ENCODE measurements around the gene CNNM2.

- no peak for TF ChIP-seq EZH2phosphoT487 (IDR thresholded peaks at IDR 0.05; ENCODE audit: insufficient read depth, low read depth)
- TF ChIP-seq EZH2 (IDR thresholded peaks at IDR 0.05; ENCODE audit: insufficient read depth, poor library complexity, severe bottlenecking) = no peak
Observed at GRCh38 chr10:102868911-102869257, 49.2 kb upstream of the CNNM2 start.
